Activated CD4-positive, alpha-beta T cell treated with anti-CD3 and anti-CD28 coated beads for 4 hours (primary cell): Measurements from ENCODE around the gene LRRC73.
"Not testable (repeated sequence)": the region's sequence is repeated elsewhere in the genome, so short reads cannot be mapped to it uniquely, and the experiment has no call there.

Experiments
- DNase-seq, 2 donors: peaks; one replicate each; pipeline ENCODE4 v3.0.0-alpha.2; 2020

Gene LRRC73

GRCh38 chr6:43509142-43509983, 783 bp downstream of the LRRC73 start:
- DNase-seq: no peak

- no peak for DNase-seq
Measured at GRCh38 chr6:43508481-43509141, 1.5 kb downstream of the LRRC73 start.

GRCh38 chr6:43506667-43507471, 3.3 kb downstream of the LRRC73 start:
- DNase-seq: peak; percentile 73 to 81

- DNase-seq: no peak
Measured at GRCh38 chr6:43506171-43506570, 4.0 kb downstream of the LRRC73 start.

- no peak for DNase-seq
Measured at GRCh38 chr6:43505718-43506117, 4.4 kb downstream of the LRRC73 start.

- no peak for DNase-seq
Measured at GRCh38 chr6:43504756-43505593, 5.2 kb downstream of the LRRC73 start.

- no peak for DNase-seq
Measured at GRCh38 chr6:43503443-43503842, 6.7 kb downstream of the LRRC73 start.

GRCh38 chr6:43502666-43503065, 7.5 kb downstream of the LRRC73 start:
- DNase-seq: no peak

GRCh38 chr6:43500921-43501320, 9.2 kb downstream of the LRRC73 start:
- no peak for DNase-seq

GRCh38 chr6:43499028-43499815, 10.9 kb downstream of the LRRC73 start:
- DNase-seq: no peak

- not testable (repeated sequence) for DNase-seq
Measured at GRCh38 chr6:43498291-43498690, 11.9 kb downstream of the LRRC73 start.

GRCh38 chr6:43497689-43498088, 12.5 kb downstream of the LRRC73 start:
- no peak for DNase-seq

- no peak for DNase-seq
Measured at GRCh38 chr6:43497129-43497396, 13.1 kb downstream of the LRRC73 start.

GRCh38 chr6:43496370-43497128, 13.6 kb downstream of the LRRC73 start:
- no peak for DNase-seq

GRCh38 chr6:43495409-43495941, 14.7 kb downstream of the LRRC73 start:
- DNase-seq: no peak

GRCh38 chr6:43494766-43495165, 15.4 kb downstream of the LRRC73 start:
- DNase-seq: no peak

GRCh38 chr6:43494321-43494720, 15.8 kb downstream of the LRRC73 start:
- DNase-seq: no peak

- no peak for DNase-seq
Measured at GRCh38 chr6:43493833-43494232, 16.3 kb downstream of the LRRC73 start.

GRCh38 chr6:43493230-43493629, 16.9 kb downstream of the LRRC73 start:
- DNase-seq: no peak

- no peak for DNase-seq
Measured at GRCh38 chr6:43492673-43493072, 17.5 kb downstream of the LRRC73 start.
